ENCODE results near the gene C2orf68.
A peak's percentile ranks its signal among the peaks of the same experiment; 100 is the strongest.
"Not testable (repeated sequence)": the region's sequence is repeated elsewhere in the genome, so short reads cannot be mapped to it uniquely, and the experiment has no call there.

C2orf68 gene

GRCh38 chr2:85649201-85650190 lies 37.6 kb upstream of the C2orf68 start:
- in situ Hi-C loops (cut with HindIII; ENCODE audit: low pct_unique_long_range_greater_than_20kb, low sequenced_read_pairs), result no loop called here
- TF ChIP-seq JUND (IDR thresholded peaks at IDR 0.05; ENCODE audit: low read depth), result no peak
- no peak for DNase-seq (ENCODE audit: low read depth in 1 of 2, low spot score in 1 of 2)

- DNase-seq (ENCODE audit: low read depth in 1 of 2, low spot score in 1 of 2), result peak in 1 of 2 experiments; percentile 28
- in situ Hi-C loops (cut with HindIII; ENCODE audit: low pct_unique_long_range_greater_than_20kb, low sequenced_read_pairs), result no loop called here
- TF ChIP-seq JUND (IDR thresholded peaks at IDR 0.05; ENCODE audit: low read depth), result no peak
Measured at GRCh38 chr2:85648619-85649018, 36.8 kb upstream of the C2orf68 start.

- in situ Hi-C loops (cut with HindIII; ENCODE audit: low pct_unique_long_range_greater_than_20kb, low sequenced_read_pairs), result no loop called here
- DNase-seq (ENCODE audit: low read depth in 1 of 2, low spot score in 1 of 2), result no peak
- TF ChIP-seq JUND (IDR thresholded peaks at IDR 0.05; ENCODE audit: low read depth), result no peak
Measured at GRCh38 chr2:85647823-85648526, 36.1 kb upstream of the C2orf68 start.

GRCh38 chr2:85646166-85646565 lies 34.3 kb upstream of the C2orf68 start:
- DNase-seq (ENCODE audit: low read depth in 1 of 2, low spot score in 1 of 2), result no peak
- TF ChIP-seq JUND (IDR thresholded peaks at IDR 0.05; ENCODE audit: low read depth), result no peak
- in situ Hi-C loops (cut with HindIII; ENCODE audit: low pct_unique_long_range_greater_than_20kb, low sequenced_read_pairs), result no loop called here

GRCh38 chr2:85644909-85645308 lies 33.0 kb upstream of the C2orf68 start:
- DNase-seq (ENCODE audit: low read depth in 1 of 2, low spot score in 1 of 2), result no peak
- in situ Hi-C loops (cut with HindIII; ENCODE audit: low pct_unique_long_range_greater_than_20kb, low sequenced_read_pairs), result no loop called here
- no peak for TF ChIP-seq JUND (IDR thresholded peaks at IDR 0.05; ENCODE audit: low read depth)

GRCh38 chr2:85642725-85643124 lies 30.9 kb upstream of the C2orf68 start:
- TF ChIP-seq JUND (IDR thresholded peaks at IDR 0.05; ENCODE audit: low read depth), result no peak
- in situ Hi-C loops (cut with HindIII; ENCODE audit: low pct_unique_long_range_greater_than_20kb, low sequenced_read_pairs), result no loop called here
- no peak for DNase-seq (ENCODE audit: low read depth in 1 of 2, low spot score in 1 of 2)

- in situ Hi-C loops (cut with HindIII; ENCODE audit: low pct_unique_long_range_greater_than_20kb, low sequenced_read_pairs), result no loop called here
- no peak for TF ChIP-seq JUND (IDR thresholded peaks at IDR 0.05; ENCODE audit: low read depth)
- DNase-seq (ENCODE audit: low read depth in 1 of 2, low spot score in 1 of 2), result no peak
Measured at GRCh38 chr2:85635636-85636035, 23.8 kb upstream of the C2orf68 start.

GRCh38 chr2:85635011-85635410 lies 23.1 kb upstream of the C2orf68 start:
- no peak for DNase-seq (ENCODE audit: low read depth in 1 of 2, low spot score in 1 of 2)
- in situ Hi-C loops (cut with HindIII; ENCODE audit: low pct_unique_long_range_greater_than_20kb, low sequenced_read_pairs), result no loop called here
- no peak for TF ChIP-seq JUND (IDR thresholded peaks at IDR 0.05; ENCODE audit: low read depth)

- no peak for DNase-seq (ENCODE audit: low read depth in 1 of 2, low spot score in 1 of 2)
- no peak for TF ChIP-seq JUND (IDR thresholded peaks at IDR 0.05; ENCODE audit: low read depth)
- in situ Hi-C loops (cut with HindIII; ENCODE audit: low pct_unique_long_range_greater_than_20kb, low sequenced_read_pairs), result no loop called here
Measured at GRCh38 chr2:85631316-85631715, 19.4 kb upstream of the C2orf68 start.

- DNase-seq (ENCODE audit: low read depth in 1 of 2, low spot score in 1 of 2), result no peak
- in situ Hi-C loops (cut with HindIII; ENCODE audit: low pct_unique_long_range_greater_than_20kb, low sequenced_read_pairs), result no loop called here
- no peak for TF ChIP-seq JUND (IDR thresholded peaks at IDR 0.05; ENCODE audit: low read depth)
Measured at GRCh38 chr2:85628658-85629057, 16.8 kb upstream of the C2orf68 start.

- in situ Hi-C loops (cut with HindIII; ENCODE audit: low pct_unique_long_range_greater_than_20kb, low sequenced_read_pairs), result no loop called here
- DNase-seq (ENCODE audit: low read depth in 1 of 2, low spot score in 1 of 2), result no peak
- no peak for TF ChIP-seq JUND (IDR thresholded peaks at IDR 0.05; ENCODE audit: low read depth)
Measured at GRCh38 chr2:85623991-85624390, 12.1 kb upstream of the C2orf68 start.

GRCh38 chr2:85621338-85621737 lies 9.5 kb upstream of the C2orf68 start:
- in situ Hi-C loops (cut with HindIII; ENCODE audit: low pct_unique_long_range_greater_than_20kb, low sequenced_read_pairs), result no loop called here
- no peak for TF ChIP-seq JUND (IDR thresholded peaks at IDR 0.05; ENCODE audit: low read depth)

GRCh38 chr2:85619617-85620016 lies 7.8 kb upstream of the C2orf68 start:
- in situ Hi-C loops (cut with HindIII; ENCODE audit: low pct_unique_long_range_greater_than_20kb, low sequenced_read_pairs), result no loop called here
- no peak for TF ChIP-seq JUND (IDR thresholded peaks at IDR 0.05; ENCODE audit: low read depth)
- no peak for DNase-seq (ENCODE audit: low read depth in 1 of 2, low spot score in 1 of 2)

More at GRCh38 chr2:85621338-85621737, 9.5 kb upstream of the C2orf68 start:
- DNase-seq (ENCODE audit: low read depth in 1 of 2, low spot score in 1 of 2), result no peak

GRCh38 chr2:85617723-85618122 lies 5.9 kb upstream of the C2orf68 start:
- in situ Hi-C loops (cut with HindIII; ENCODE audit: low pct_unique_long_range_greater_than_20kb, low sequenced_read_pairs); DNase-seq (ENCODE audit: low read depth in 1 of 2, low spot score in 1 of 2): not testable (repeated sequence)
